ENCODE data around the gene HDAC8. TPM values are rescaled to one million over a fixed set of nuclear protein-coding genes. Genes with fewer than 3 reads are reported as not detected.

The HDAC8 gene
- total and polyA plus RNA-seq, 9 of the 15 experiments (the other 6 are each of a cell fraction or from before 2014, with no cell fraction given), result 18.9 to 53.8 (median 28.7) TPM

- Histone ChIP-seq H3K4me3 (no peak overlapping the region), H2AFZ (ENCODE audit: low read depth, low read length) (no peak overlapping the region), H3K9me3 (replicated peaks; ENCODE audit: control insufficient read depth, insufficient read depth, low read depth, low read length) (no peaks in the 10 kb centered on the region), H3K79me2 (ENCODE audit: control insufficient read depth, insufficient read depth, low read length) (peaks cover under 1% of the 10 kb centered on the region; the same call in 1 of the 3 replicates), H3K27me3 (ENCODE audit: control insufficient read depth in 2 of 2, insufficient read depth in 2 of 2, low read length in 2 of 2) (no peaks in the 10 kb centered on the region), H3K36me3 (ENCODE audit: control insufficient read depth, insufficient read depth, low read length) (no peaks in the 10 kb centered on the region), H3K9ac (ENCODE audit: insufficient read depth in 1 of 2, low read depth in 2 of 2, low read length in 2 of 2) (no peak overlapping the region), H3K9me1 (ENCODE audit: control insufficient read depth, insufficient read depth, low read length) (no peaks in the 10 kb centered on the region), H3K27ac (ENCODE audit: extremely low read depth, low read depth, low read length) (no peak overlapping the region), H4K20me1 (replicated peaks; ENCODE audit: control insufficient read depth, insufficient read depth, low read length) (no peaks in the 10 kb centered on the region), H3K4me2 (ENCODE audit: insufficient read depth, low read length) (no peak overlapping the region), H3K4me1 (replicated peaks in 1 of 2; ENCODE audit: control insufficient read depth in 2 of 2, insufficient read depth in 2 of 2, low read length in 2 of 2) (peaks cover 0 to 7% of the 10 kb centered on the region in 2 experiments; a peak in 4 of 5 replicates)
- DNase-seq (ENCODE audit: extremely low read depth in 1 of 4, low spot score in 3 of 4) (no peak), ATAC-seq (no peak), FAIRE-seq (no peak)
- BruUV-seq (replicated peaks), result no TSS peak
- intact Hi-C loops (cut with micrococcal nuclease), result no loop called here
- WGBS (ENCODE audit: insufficient coverage, low coverage, missing lambda C conversion rate), result 88% methylated on average over 1 of the region's 1 CpG
- TF ChIP-seq C11orf30 (IDR thresholded peaks at IDR 0.05; ENCODE audit: low read depth), result peak; percentile 76
- TF ChIP-seq MAFG (tag; conservative IDR thresholded peaks at IDR 0.05), result peak; percentile 81
- peak; percentile 45; the same call in 1 of the 2 replicates for TF ChIP-seq MAFK (IDR thresholded peaks at IDR 0.05; ENCODE audit: low read length)
- peak; percentile 62 for TF ChIP-seq MAFF (IDR thresholded peaks at IDR 0.05; ENCODE audit: low read length)
- peak; percentile 86 for TF ChIP-seq ZNF316 (IDR thresholded peaks at IDR 0.05)
- TF ChIP-seq ZNF512 (tag; IDR thresholded peaks at IDR 0.05), result no peak
- no peak for TF ChIP-seq TEAD2 (tag; IDR thresholded peaks at IDR 0.05)
- TF ChIP-seq BCL6 (CRISPR knock-in tag; IDR thresholded peaks at IDR 0.05), result no peak
- POLR2A ChIA-PET, result no interaction called here
- in situ Hi-C loops (cut with MboI), result no loop called here
- CTCF ChIA-PET (ENCODE audit: low intra/inter-chr PET ratio), result no interaction called here
These were observed 290.3 kb downstream of the HDAC8 start for GRCh38 chrX:72282302-72282701.
